ENCODE results near the gene KLHDC3. TPM values are rescaled to one million over a fixed set of nuclear protein-coding genes. Genes with fewer than 3 reads are reported as not detected.
A peak's percentile ranks its signal among the peaks of the same experiment; 100 is the strongest.

The KLHDC3 gene
- total RNA-seq, 2 experiments from 2014 or later: 64.6 to 68.7 TPM

DNA sequence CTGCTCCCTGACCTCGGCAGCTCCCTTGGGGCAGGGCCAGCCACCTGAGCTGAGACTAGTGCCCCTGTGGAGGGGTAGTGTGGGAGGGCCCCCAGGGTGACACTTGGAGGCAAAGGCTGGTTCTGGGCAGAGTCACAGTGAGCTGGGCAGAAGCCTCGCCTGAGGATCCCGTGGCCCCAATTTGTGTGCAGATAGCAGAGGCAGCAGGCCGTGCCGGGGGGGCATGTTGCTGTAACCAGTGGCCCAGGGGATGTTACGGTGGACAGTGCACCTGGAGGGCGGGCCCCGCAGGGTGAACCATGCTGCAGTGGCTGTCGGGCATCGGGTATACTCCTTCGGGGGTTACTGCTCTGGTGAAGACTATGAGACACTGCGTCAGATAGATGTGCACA lies 2.9 kb downstream of the KLHDC3 start:
- H3K4me1 Mint-ChIP-seq: peaks cover 61% of the 10 kb centered on the region
- no peak overlapping the region for H3K4me3 Mint-ChIP-seq
- CTCF ChIA-PET: no interaction called here
- POLR2A ChIA-PET: interaction anchor here (1.4 to 1.6 kb wide), 2 partner anchors 38 to 42 kb away, joined by 3 to 8 read pairs; partner anchors contain the start of genes KLC4, MRPL2 and PEX6
- H3K27me3 Mint-ChIP-seq: no peaks in the 10 kb centered on the region
- H3K27ac Mint-ChIP-seq: no peak overlapping the region
- no peak for DNase-seq
- no peaks in the 10 kb centered on the region for H3K9me3 Mint-ChIP-seq
- H3K36me3 Mint-ChIP-seq (ENCODE audit: low read depth): peaks cover 58% of the 10 kb centered on the region

DNA sequence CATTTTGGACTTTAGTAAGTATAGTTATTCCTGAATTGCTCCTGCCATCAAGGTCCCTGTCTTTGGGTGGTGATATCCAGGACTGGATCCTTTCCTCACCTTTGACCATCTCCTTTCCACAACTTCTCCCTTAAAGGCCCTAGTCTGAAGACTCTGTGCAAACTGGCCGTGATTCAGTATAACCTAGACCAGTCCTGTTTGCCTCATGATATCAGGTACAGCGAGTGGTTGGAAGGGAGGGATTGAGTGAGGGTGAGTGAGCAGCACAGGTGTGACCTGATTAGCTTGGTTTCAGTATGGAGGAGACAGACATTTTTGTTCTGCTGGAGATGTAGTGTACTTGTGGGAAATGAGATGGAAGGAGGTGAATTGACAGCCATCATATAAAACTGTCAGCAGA lies 5.1 kb downstream of the KLHDC3 start:
- DNase-seq: no peak
- no peak overlapping the region for H3K4me3 Mint-ChIP-seq
- ChIA-PET POLR2A (interaction anchor here (1.5 to 3.8 kb wide), 2 partner anchors 34 to 39 kb away, joined by 3 to 27 read pairs; partner anchors contain the start of gene CUL7), CTCF (no interaction called here)
- H3K27me3 Mint-ChIP-seq: no peaks in the 10 kb centered on the region
- no peaks in the 10 kb centered on the region for H3K9me3 Mint-ChIP-seq
- peaks cover 53% of the 10 kb centered on the region for H3K4me1 Mint-ChIP-seq
- H3K27ac Mint-ChIP-seq: no peak overlapping the region
- peaks cover 45% of the 10 kb centered on the region for H3K36me3 Mint-ChIP-seq (ENCODE audit: low read depth)

DNA sequence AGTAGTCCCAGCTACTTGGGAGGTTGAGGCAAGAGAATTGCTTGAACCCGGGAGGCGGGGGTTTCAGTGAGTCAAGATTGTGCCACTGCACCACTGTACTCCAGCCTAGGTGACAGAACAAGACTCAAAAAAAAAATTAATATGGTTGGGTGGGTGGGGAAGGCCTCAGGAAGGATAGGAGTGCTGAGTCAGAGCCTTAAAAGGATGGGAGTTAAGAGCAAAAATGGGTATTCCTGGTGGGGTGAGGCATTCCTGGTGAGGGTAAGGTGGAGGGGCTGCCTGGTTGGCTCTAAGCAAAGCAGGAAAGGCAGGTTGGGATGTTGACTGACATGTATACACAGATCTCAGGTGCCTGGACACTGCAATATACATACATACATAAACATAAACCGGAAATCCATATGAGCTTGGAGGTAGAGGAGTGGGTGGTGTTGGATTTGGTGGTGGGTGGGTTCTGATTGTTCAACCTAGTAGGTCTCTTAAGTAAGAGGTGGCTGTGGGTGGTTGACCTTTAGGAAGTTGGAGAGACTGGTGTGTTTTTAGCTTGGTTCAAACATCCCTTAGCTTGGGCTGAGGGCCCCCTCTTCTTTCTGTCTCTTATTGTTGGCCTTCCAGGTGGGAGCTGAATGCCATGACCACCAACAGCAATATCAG lies 6.1 kb downstream of the KLHDC3 start:
- Mint-ChIP-seq H3K9me3 (no peaks in the 10 kb centered on the region), H3K36me3 (ENCODE audit: low read depth) (peaks cover 56% of the 10 kb centered on the region), H3K27me3 (no peaks in the 10 kb centered on the region), H3K4me1 (peaks cover 53% of the 10 kb centered on the region), H3K4me3 (peak overlapping the region; percentile 5), H3K27ac (peak overlapping the region; percentile 37)
- ChIA-PET POLR2A (interaction anchor here (1.0 to 3.8 kb wide), 6 partner anchors 13 to 497 kb away, joined by 3 to 27 read pairs (median 6); partner anchors contain the start of genes CNPY3, CUL7, PEX6 and POLR1C), CTCF (interaction anchor here (0.9 to 1.0 kb wide), 2 partner anchors 75 to 119 kb away, joined by 3 to 4 read pairs; no protein-coding TSS in a partner anchor)
- no peak for DNase-seq

DNA sequence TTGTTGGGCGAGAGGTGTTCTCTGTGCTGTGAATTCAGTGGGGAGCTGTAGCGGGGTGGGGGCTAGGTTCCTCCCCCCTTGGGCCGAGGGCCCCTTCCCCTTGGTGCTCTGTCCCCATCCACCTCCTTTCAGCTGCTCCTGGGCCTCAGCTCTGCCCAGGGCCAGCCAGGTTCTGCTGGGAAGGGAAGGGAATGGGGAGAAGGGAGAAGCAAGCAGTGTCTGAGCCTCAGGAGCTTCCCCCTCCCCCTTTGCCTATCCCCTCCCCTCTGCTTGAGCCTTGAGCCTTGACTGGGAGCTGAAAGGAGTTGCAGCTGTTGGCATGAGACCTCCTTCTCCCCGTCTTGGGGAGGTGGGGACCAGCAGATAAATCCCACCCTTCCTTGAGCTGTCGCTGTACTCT lies 6.8 kb downstream of the KLHDC3 start:
- peaks cover 59% of the 10 kb centered on the region for H3K36me3 Mint-ChIP-seq (ENCODE audit: low read depth)
- ChIA-PET POLR2A (interaction anchor here (0.9 to 3.8 kb wide), 9 partner anchors 8 to 496 kb away, joined by 3 to 27 read pairs (median 5); partner anchors contain the start of genes CNPY3, CUL7, PEX6 and POLR1C), CTCF (interaction anchor here (0.9 to 2.3 kb wide), 6 partner anchors 8 to 123 kb away, joined by 3 to 13 read pairs (median 4); partner anchors contain the start of genes KLC4 and MRPL2)
- H3K4me1 Mint-ChIP-seq: peaks cover 49% of the 10 kb centered on the region
- no peaks in the 10 kb centered on the region for H3K9me3 Mint-ChIP-seq
- peak overlapping the region; percentile 85 for H3K4me3 Mint-ChIP-seq
- peak overlapping the region; percentile 79 for H3K27ac Mint-ChIP-seq
- H3K27me3 Mint-ChIP-seq: no peaks in the 10 kb centered on the region
- no peak for DNase-seq

DNA sequence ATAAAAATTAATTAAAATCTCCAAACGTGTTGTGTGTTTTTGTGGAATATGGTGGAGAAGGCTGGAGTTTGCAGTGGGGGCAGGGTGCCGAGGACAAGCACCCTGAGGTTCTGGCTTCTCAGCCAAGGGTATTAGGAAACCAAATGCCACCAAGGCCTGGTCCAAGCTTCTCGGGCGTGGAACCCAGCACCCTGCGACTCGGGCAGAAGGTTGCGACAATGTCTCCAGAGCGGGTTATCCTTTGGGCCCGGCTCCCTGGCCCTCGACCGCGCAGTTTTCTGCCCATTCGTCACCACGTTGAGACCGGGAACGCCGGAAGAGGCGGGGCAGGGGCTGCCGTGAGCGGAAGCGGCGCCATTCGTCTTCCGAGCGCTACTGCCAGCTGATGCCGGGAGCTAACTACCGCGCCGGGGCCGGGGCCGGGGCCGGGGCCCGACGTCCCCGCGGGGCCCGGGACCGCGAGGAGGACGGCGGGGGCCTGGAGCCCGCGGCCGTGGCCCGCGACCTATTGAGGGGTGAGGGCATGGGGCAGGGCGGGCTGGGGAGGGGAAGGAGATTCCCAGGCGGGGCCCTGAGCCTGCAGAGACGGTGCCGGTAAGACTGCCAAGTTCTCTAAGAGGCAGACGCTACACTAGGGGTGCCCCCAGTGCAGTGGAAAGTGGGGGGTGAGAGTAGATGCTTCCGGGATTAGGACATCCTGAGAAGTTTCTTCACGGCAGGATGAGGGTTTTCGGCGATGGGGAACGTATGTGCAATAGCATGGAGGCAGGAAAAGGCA lies 7.4 kb downstream of the KLHDC3 start, which contains the start of gene RRP36:
Gene RRP36 (plus strand): TSS at position 354 of the 778 bp plus-strand sequence. CDS start 32 bp downstream, at position 386.
- no peaks in the 10 kb centered on the region for H3K9me3 Mint-ChIP-seq
- H3K4me3 Mint-ChIP-seq: peak within 1 kb of the TSS; percentile 85
- peak; percentile 63 for DNase-seq
- ChIA-PET CTCF (interaction anchor here (0.8 to 2.3 kb wide), 9 partner anchors 8 to 122 kb away, joined by 3 to 13 read pairs (median 3); partner anchors contain the start of genes CNPY3, KLC4, KLHDC3 and MEA1), POLR2A (interaction anchor here (0.7 to 3.8 kb wide), 14 partner anchors 7 to 1163 kb away, joined by 3 to 27 read pairs (median 4); partner anchors contain the start of genes CNPY3, CUL7, KLHDC3 and PEX6)
- peak within 1 kb of the TSS; percentile 79 for H3K27ac Mint-ChIP-seq
- peaks cover 62% of the 10 kb centered on the region for H3K36me3 Mint-ChIP-seq (ENCODE audit: low read depth)
- peaks cover 46% of the 10 kb centered on the region for H3K4me1 Mint-ChIP-seq
- H3K27me3 Mint-ChIP-seq: no peaks in the 10 kb centered on the region

DNA sequence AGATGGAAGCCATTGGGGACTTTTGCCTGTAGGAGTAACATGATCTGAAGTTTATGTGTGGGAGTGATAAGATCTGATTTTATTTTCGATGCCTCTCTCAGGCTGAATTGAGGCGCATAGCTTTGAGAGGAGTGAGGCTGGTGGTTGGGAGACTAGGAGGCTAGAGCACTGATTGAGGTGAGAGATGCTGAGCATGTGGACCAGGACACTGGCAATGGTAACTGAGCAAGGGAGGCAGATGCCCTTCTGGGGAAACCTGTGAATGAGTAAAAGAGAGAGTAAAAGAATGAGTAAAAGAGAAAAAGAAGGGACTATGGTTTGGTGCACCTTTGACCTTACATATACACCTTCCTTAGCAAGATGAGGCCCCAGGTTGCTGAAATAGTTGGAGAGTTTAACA lies 10.4 kb downstream of the KLHDC3 start:
- Mint-ChIP-seq H3K9me3 (no peaks in the 10 kb centered on the region), H3K4me1 (peaks cover 31% of the 10 kb centered on the region), H3K4me3 (peak overlapping the region; percentile 7), H3K36me3 (ENCODE audit: low read depth) (peaks cover 59% of the 10 kb centered on the region), H3K27me3 (no peaks in the 10 kb centered on the region), H3K27ac (peak overlapping the region; percentile 37)
- DNase-seq: no peak
- ChIA-PET CTCF (interaction anchor here (0.6 kb wide), 1 partner anchor 395 kb away, joined by 3 read pairs; no protein-coding TSS in a partner anchor), POLR2A (interaction anchor here (0.6 to 1.3 kb wide), 4 partner anchors 10 to 145 kb away, joined by 3 to 5 read pairs (median 4); partner anchors contain the start of genes KLHDC3, MEA1 and PPP2R5D)

DNA sequence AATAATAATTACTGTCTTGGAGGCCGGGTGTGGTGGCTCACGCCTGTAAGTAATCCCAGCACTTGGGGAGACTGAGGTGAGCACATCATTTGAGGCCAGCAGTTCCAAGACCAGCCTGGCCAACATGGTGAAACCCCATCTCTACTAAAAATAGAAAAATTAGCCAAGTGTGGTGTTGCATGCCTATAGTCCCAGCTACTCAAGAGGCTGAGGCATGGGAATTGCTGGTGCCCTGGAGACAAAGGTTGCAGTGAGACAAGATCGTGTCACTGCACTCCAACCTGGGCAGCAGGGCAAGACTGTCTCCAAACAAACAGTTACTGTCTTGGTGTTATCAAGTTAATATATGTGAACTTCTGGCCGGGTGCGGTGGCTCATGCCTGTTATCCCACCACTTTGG lies 12.3 kb downstream of the KLHDC3 start:
- H3K36me3 Mint-ChIP-seq (ENCODE audit: low read depth): peaks cover 56% of the 10 kb centered on the region
- no peak overlapping the region for H3K4me3 Mint-ChIP-seq
- POLR2A ChIA-PET: interaction anchor here (0.6 kb wide), 1 partner anchor 9 kb away, joined by 4 read pairs; no protein-coding TSS in a partner anchor
- peaks cover 24% of the 10 kb centered on the region for H3K4me1 Mint-ChIP-seq
- H3K27me3 Mint-ChIP-seq: no peaks in the 10 kb centered on the region
- no peak overlapping the region for H3K27ac Mint-ChIP-seq
- no peaks in the 10 kb centered on the region for H3K9me3 Mint-ChIP-seq
- CTCF ChIA-PET: interaction anchor here (1.3 kb wide), 1 partner anchor 118 kb away, joined by 3 read pairs; no protein-coding TSS in a partner anchor
- no peak for DNase-seq

DNA sequence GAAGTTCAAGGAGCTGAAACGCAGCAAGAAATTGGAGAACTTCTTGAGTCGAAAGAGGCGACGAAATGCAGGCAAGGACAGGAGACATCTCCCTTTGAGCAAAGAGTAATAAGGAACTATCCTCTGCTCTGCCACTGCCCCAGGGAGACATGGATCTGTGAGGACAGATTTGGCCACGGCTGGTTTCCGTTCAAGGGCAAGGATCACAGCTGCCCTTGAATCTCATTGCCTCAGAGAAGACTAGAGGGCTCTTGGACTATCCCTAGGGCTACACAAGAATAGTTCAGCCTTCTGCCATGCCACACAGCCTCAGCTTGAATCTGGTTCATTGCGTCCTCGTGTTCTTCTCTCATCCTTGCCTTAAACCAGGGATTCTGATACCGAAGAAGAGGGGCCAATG lies 15.1 kb downstream of the KLHDC3 start:
- Mint-ChIP-seq H3K36me3 (ENCODE audit: low read depth) (peaks cover 67% of the 10 kb centered on the region), H3K27me3 (no peaks in the 10 kb centered on the region), H3K4me3 (no peak overlapping the region), H3K4me1 (peaks cover 15% of the 10 kb centered on the region), H3K9me3 (no peaks in the 10 kb centered on the region), H3K27ac (no peak overlapping the region)
- POLR2A ChIA-PET: no interaction called here
- CTCF ChIA-PET: interaction anchor here (1.3 kb wide), 1 partner anchor 115 kb away, joined by 3 read pairs; no protein-coding TSS in a partner anchor
- no peak for DNase-seq

DNA sequence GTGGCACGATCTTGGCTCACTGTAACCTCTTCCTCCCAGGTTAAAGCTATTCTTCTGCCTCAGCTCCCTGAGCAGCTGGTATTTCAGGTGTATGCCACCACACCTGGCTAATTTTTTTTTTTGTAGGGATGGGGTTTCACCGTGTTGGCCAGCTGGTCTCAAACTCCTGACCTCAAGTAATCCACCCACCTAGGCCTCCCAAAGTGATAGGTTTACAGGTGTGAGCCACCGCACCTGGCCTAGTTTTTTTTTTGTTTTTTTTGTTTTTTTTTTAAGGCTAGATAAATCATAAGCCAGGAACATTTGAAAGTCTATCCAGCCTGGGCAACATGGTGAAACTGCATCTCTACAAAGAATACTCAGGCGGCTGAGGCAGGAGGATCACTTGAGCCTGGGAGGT lies 18.3 kb downstream of the KLHDC3 start:
- CTCF ChIA-PET: interaction anchor here (0.5 to 1.7 kb wide), 2 partner anchors 111 to 432 kb away, joined by 3 to 5 read pairs; no protein-coding TSS in a partner anchor

DNA sequence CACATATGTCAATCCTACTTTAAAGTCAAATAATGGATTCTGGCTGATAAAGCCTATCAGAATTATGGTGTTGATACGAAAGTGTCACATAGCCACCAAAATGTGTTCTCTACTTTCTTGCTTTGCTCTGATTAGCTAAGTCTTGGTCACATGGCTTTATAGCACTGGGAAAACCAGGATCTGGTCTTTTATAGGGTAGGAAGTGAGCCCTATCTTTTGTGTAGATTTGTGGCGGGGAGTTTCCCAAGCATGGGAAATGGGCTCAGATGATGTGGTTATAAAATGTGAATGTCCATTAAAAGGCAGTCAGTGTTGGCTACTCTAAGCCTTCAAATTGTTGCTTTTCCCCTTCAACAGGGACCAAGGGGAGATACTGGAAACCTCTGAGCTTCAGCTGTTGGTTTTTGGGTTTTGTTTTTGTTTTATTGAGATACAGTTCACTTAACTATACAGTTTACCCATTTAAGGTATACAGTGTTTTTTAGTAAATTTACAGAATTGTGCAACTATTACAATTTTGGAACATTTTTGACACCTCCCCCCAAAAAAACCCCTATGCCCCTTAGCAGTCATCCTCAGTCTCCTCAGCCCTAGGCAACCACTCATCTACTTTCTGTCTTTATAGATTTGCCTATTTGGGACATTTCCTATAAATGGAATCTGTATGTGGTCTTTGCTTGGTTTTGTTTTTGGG lies 19.6 kb downstream of the KLHDC3 start:
- peak overlapping the region; percentile 12 for H3K27ac Mint-ChIP-seq
- H3K4me1 Mint-ChIP-seq: peaks cover 5% of the 10 kb centered on the region
- no peak overlapping the region for H3K4me3 Mint-ChIP-seq
- H3K9me3 Mint-ChIP-seq: no peaks in the 10 kb centered on the region
- no peaks in the 10 kb centered on the region for H3K27me3 Mint-ChIP-seq
- peaks cover 52% of the 10 kb centered on the region for H3K36me3 Mint-ChIP-seq (ENCODE audit: low read depth)
- ChIA-PET CTCF (interaction anchor here (1.7 kb wide), 1 partner anchor 110 kb away, joined by 5 read pairs; no protein-coding TSS in a partner anchor), POLR2A (interaction anchor here (1.7 kb wide), 1 partner anchor 13 kb away, joined by 5 read pairs; the partner anchor contains the start of gene RRP36)
- DNase-seq: no peak

More for the DNA sequence above, 18.3 kb downstream of the KLHDC3 start:
- Mint-ChIP-seq H3K9me3 (no peaks in the 10 kb centered on the region), H3K27me3 (no peaks in the 10 kb centered on the region), H3K4me1 (peaks cover 5% of the 10 kb centered on the region), H3K36me3 (ENCODE audit: low read depth) (peaks cover 49% of the 10 kb centered on the region), H3K4me3 (no peak overlapping the region), H3K27ac (no peak overlapping the region)
- POLR2A ChIA-PET: interaction anchor here (1.6 kb wide), 1 partner anchor 18 kb away, joined by 3 read pairs; no protein-coding TSS in a partner anchor
- DNase-seq: no peak

DNA sequence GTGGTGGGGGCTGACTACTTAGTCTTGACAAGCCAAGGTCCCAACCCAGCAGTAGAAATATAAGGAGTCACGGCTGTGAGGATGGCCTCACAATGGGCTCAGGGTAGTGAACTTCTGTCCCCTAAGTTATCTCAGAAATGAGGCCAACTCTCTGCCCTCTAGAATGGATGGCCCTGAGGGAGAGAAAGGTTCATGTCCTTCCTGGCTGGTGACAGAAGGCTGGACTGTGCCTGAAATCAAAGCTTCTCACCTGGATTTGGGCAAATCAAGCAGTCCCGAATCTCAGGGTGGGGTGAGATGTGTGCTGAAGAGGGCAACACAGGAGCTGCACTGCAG lies 20.1 kb downstream of the KLHDC3 start:
- no peak for DNase-seq
- H3K27ac Mint-ChIP-seq: no peak overlapping the region
- H3K27me3 Mint-ChIP-seq: no peaks in the 10 kb centered on the region
- peaks cover 50% of the 10 kb centered on the region for H3K36me3 Mint-ChIP-seq (ENCODE audit: low read depth)
- peaks cover 5% of the 10 kb centered on the region for H3K4me1 Mint-ChIP-seq
- no peak overlapping the region for H3K4me3 Mint-ChIP-seq
- POLR2A ChIA-PET: interaction anchor here (1.7 kb wide), 1 partner anchor 13 kb away, joined by 5 read pairs; the partner anchor contains the start of gene RRP36
- CTCF ChIA-PET: interaction anchor here (0.8 kb wide), 1 partner anchor 18 kb away, joined by 4 read pairs; no protein-coding TSS in a partner anchor
- H3K9me3 Mint-ChIP-seq: no peaks in the 10 kb centered on the region

Data from activated CD4-positive, alpha-beta memory T cell treated with anti-CD3 and anti-CD28 coated beads, Interleukin-2, amount 10 ng/mL, durations not matched to agents 7 days and 5 days (primary cell).